Esophagus squamous epithelium (tissue), 5 donors: ENCODE results near the gene ECI1. TPM values are rescaled to one million over a fixed set of nuclear protein-coding genes. Genes with fewer than 3 reads are reported as not detected.

Source experiments
- DNase-seq: peaks from one replicate; lab custom pipeline; 2025; lab: John Stamatoyannopoulos, UW
- H3K27ac ChIP-seq, 4 donors: fragments of 200-600 bp; sonication (generic); one replicate each; pipeline ENCODE4 v1.5.1; 2016 to 2019; ENCODE audit warnings: mild to moderate bottlenecking in 1 of 4
- H3K27me3 ChIP-seq, 4 donors: fragments of 200-600 bp; sonication (generic); 1 replicate in 3 of 4; 2 replicates in 1 of 4; pipeline versions ENCODE4 v1.5.1 to v1.6.0; 2017 to 2021; ENCODE audit warnings: antibody characterized with exemption in 1 of 4
- H3K36me3 ChIP-seq, 3 donors: fragments of 200-600 bp; sonication (generic); one replicate each; pipeline ENCODE4 v1.5.1; 2016 to 2019
- H3K4me1 ChIP-seq, 3 donors: fragments of 200-600 bp; sonication (generic); one replicate each; pipeline ENCODE4 v1.5.1; 2017 to 2019
- H3K4me3 ChIP-seq, 4 donors: fragments of 200-600 bp; sonication (generic); 1 replicate in 3 of 4; 2 replicates in 1 of 4; pipeline ENCODE4 v1.5.1; 2016 to 2019; ENCODE audit warnings: mild to moderate bottlenecking in 2 of 4, moderate library complexity in 1 of 4
- H3K9me3 ChIP-seq, 3 donors: fragments of 200-600 bp; sonication (generic); one replicate each; pipeline ENCODE4 v1.5.1; 2016 to 2019
- CTCF ChIP-seq, 6 experiments: fragments of 450-650 bp in 4 of 6; fragments of 200-600 bp in 2 of 6; sonication (generic) in 2 of 6; IDR thresholded peaks; one replicate each; pipeline ENCODE4 v1.5.1; 2016 to 2019; ENCODE audit warnings: antibody characterized with exemption in 6 of 6, mild to moderate bottlenecking in 4 of 6, moderate library complexity in 4 of 6
- POLR2A ChIP-seq, 4 donors: fragments of 450-650 bp; IDR thresholded peaks; one replicate each; pipeline ENCODE4 v1.6.1; 2017; ENCODE audit warnings: antibody characterized with exemption in 4 of 4, mild to moderate bottlenecking in 4 of 4, moderate library complexity in 3 of 4
- WGBS, 2 donors: methylation state at CpG; one replicate each; pipeline ENCODE4 v1.1.5; 2018; 5-methylcytosine and 5-hydroxymethylcytosine counted together
- intact Hi-C: fragments of 100-400 bp; cut with DNase I; formaldehyde crosslinking; loops from one replicate; pipeline ENCODE4 v1.15.0; 2022
- total RNA-seq, 4 donors: library from RNA; depleted of rRNA; stranded (reverse); fragments of >200 nt; gene quantifications; one replicate each; pipeline ENCODE4 v1.1.0, GENCODE V29; 2016
- donor health status: DM: yes; HTN: yes; CAD: no.

ECI1 gene
- total RNA-seq, 4 donors from 2014 or later = 38.6 to 50.7 (median 42.6) TPM

- WGBS, 2 donors = 93 to 96% methylated on average over 8 of the region's 25 CpGs
- no peak for TF ChIP-seq POLR2A (IDR thresholded peaks at IDR 0.05)
- TF ChIP-seq CTCF (IDR thresholded peaks at IDR 0.05) = no peak
- H3K27me3 ChIP-seq = no peaks in the 10 kb centered on the region
- no peak for DNase-seq
- intact Hi-C loops = no loop called here
- H3K36me3 ChIP-seq = peaks cover 34 to 66% (median 41%) of the 10 kb centered on the region in 3 donors
- H3K4me1 ChIP-seq = peaks cover 12 to 56% (median 33%) of the 10 kb centered on the region in 3 donors
- no peak overlapping the region for H3K4me3 ChIP-seq
- H3K9me3 ChIP-seq = no peaks in the 10 kb centered on the region
- H3K27ac ChIP-seq = no peak overlapping the region
Measured at GRCh38 chr16:2228161-2228824, 23.1 kb downstream of the ECI1 start.

DNA sequence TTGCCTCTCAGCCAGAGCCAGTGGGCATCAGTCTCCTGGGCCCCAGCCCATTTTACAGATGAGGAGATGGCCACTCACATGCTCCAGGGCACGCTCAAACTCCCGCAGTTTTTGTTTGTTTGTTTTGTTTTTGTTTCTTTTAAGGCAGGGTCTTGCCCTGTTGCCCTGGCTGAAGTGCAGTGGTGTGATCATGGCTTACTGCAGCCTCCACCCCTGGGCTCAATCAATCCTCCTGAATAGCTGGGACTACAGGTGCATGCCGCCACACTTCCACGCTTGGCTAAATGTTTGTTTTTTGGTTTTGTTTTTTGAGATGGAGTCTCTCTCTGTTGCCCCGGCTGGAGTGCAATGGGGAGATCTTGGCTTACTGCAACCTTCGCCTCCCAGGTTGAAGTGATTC, 24.5 kb downstream of the ECI1 start:
- 89 to 92% methylated on average over 6 of the region's 6 CpGs for WGBS, 2 donors
- H3K27ac ChIP-seq = no peak overlapping the region
- intact Hi-C loops = no loop called here
- H3K4me3 ChIP-seq = no peak overlapping the region
- peaks cover 22 to 53% (median 27%) of the 10 kb centered on the region in 3 donors for H3K36me3 ChIP-seq
- H3K27me3 ChIP-seq = no peaks in the 10 kb centered on the region
- H3K9me3 ChIP-seq = no peaks in the 10 kb centered on the region
- TF ChIP-seq POLR2A (IDR thresholded peaks at IDR 0.05) (no peak), CTCF (IDR thresholded peaks at IDR 0.05) (no peak)
- no peak for DNase-seq
- H3K4me1 ChIP-seq = peaks cover 12 to 65% (median 33%) of the 10 kb centered on the region in 3 donors

DNA sequence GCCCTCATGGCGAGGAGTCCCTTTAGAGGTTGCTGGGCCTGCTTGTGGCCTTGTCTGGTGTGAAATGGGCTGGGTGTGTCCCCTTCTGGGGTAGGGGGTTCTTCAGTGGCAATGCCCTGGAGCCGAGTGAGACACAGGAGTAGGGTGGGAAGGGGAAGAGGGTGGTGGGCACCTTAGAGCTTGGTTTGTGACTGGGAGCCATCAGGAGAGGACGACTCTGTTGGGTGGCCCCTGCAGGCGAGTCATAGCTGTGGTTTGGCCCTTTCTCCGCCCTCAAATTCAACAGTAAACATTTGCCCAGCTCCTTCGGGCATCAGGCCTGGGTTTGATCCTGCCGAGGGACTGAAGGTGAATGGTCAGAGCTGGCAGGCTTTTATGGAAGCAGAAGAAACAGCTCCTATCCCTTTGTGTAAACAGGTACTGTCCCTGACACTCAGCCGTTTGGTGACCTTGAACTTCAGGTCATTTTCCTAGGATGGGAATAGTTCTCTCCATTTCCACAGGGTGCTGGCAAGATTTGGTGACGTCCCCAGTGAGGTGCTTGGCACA, 25.1 kb downstream of the ECI1 start:
- 57 to 64% methylated on average over 7 to 8 of the region's 9 CpGs for WGBS, 2 donors
- H3K36me3 ChIP-seq = peaks cover 18 to 47% (median 21%) of the 10 kb centered on the region in 3 donors

DNA sequence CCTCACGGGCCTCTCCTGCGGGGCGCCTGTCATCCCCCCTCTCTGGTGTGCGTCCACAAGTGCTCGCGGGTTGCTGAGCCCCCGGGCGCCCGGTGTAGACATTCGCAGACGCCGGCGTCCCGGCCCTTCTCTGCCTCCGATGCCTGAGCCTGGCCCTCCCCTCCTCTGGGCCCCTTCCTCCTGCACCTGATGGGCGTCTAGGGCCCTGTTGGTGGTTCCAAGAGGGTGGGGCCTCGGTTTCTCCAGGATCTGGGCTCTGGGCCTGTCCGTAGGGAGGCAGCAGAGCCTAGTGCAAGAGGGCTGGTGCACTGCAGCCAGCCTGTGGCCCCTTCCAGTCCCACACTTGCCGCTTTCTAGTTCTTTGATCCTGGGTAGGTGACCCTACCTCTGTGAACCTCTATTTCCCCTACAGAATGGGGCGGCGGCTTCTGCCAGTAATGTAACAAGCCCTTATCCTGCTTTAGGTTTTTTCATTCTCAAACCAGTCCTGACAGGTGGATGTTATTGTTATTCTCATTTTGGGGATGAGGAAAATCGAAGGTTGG, 27.4 kb downstream of the ECI1 start:
- Histone ChIP-seq H3K27ac (peak overlapping the region; percentile 89 to 95 (median 94)), H3K36me3 (peaks cover 4 to 23% (median 8%) of the 10 kb centered on the region in 3 donors), H3K9me3 (no peaks in the 10 kb centered on the region), H3K4me1 (peaks cover 12 to 45% (median 20%) of the 10 kb centered on the region in 3 donors), H3K27me3 (no peaks in the 10 kb centered on the region), H3K4me3 (peak overlapping the region; percentile 81 to 99 (median 81))
- WGBS, 2 donors = 7 to 13% methylated on average over 6 of the region's 22 CpGs
- intact Hi-C loops = no loop called here
- TF ChIP-seq POLR2A (IDR thresholded peaks at IDR 0.05) (no peak), CTCF (IDR thresholded peaks at IDR 0.05) (peak in 1 of 6 experiments; percentile 25)
- no peak for DNase-seq

More for the DNA sequence above, 25.1 kb downstream of the ECI1 start:
- DNase-seq = no peak
- no peak for TF ChIP-seq POLR2A (IDR thresholded peaks at IDR 0.05)
- intact Hi-C loops = no loop called here
- Histone ChIP-seq H3K4me1 (peaks cover 12 to 59% (median 28%) of the 10 kb centered on the region in 3 donors), H3K27ac (no peak overlapping the region), H3K27me3 (no peaks in the 10 kb centered on the region), H3K9me3 (no peaks in the 10 kb centered on the region), H3K4me3 (no peak overlapping the region)

DNA sequence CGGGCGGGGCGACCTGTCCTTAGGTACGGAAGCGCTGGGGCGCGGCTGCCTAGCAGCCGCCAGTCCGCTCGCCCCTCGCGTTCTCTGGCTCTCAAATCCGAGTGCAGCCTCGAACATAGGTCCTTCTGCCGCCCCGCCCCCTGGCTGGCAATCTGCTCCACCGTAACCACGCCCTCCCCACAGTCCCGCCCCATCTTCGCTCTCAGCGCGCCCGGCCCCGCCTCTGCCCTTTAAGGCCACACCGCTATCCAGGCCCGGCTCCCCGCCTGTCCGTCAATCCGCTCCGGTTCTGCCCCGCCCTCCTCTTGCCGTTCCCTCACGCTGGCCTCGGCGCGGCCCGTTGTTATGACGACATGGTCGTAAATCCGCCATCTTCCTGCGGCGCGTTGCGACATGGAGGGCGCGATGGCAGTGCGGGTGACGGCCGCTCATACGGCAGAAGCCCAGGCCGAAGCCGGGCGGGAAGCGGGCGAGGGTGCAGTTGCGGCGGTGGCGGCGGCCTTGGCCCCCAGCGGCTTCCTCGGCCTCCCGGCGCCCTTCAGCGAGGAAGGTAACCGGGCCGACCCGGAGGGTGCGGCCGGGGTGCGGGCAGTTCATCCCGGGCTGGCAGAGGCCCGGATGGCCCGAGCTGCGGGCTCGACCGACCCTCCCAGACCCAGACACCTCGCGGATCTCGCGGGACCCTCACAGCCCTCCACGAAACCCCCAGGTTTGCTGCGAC, 28.0 kb downstream of the ECI1 start, which contains the start of gene E4F1:
TSS of gene E4F1 (plus strand) at position 371 of the 721 bp plus-strand sequence. CDS start at position 394, 23 bp downstream.
- H3K4me1 ChIP-seq = peaks cover 12 to 45% (median 20%) of the 10 kb centered on the region in 3 donors

More for the DNA sequence above, 28.0 kb downstream of the ECI1 start, which contains the start of gene E4F1:
- peak; percentile 97 for DNase-seq
- Histone ChIP-seq H3K9me3 (no peaks in the 10 kb centered on the region), H3K4me3 (peak within 1 kb of the TSS; percentile 81 to 99 (median 81)), H3K36me3 (peaks cover 0 to 17% (median 2%) of the 10 kb centered on the region in 3 donors), H3K27ac (peak within 1 kb of the TSS; percentile 89 to 95 (median 94)), H3K27me3 (no peaks in the 10 kb centered on the region)
- intact Hi-C loops = no loop called here
- peak in 4 of 6 experiments; percentile 9 to 60 (median 34) for TF ChIP-seq CTCF (IDR thresholded peaks at IDR 0.05)
- peak in 3 of 4 donors; percentile 82 to 93 (median 93) for TF ChIP-seq POLR2A (IDR thresholded peaks at IDR 0.05)
- WGBS, 2 donors = 0 to 1% methylated on average over 3 to 37 of the region's 82 CpGs
